Stimulated activated CD8-positive, alpha-beta memory T cell treated with anti-CD3 and anti-CD28 coated beads, Interleukin-4, amount 100 ng/mL, for 1 hour (primary cell): ENCODE measurements around the gene TM4SF18.
"Not testable (repeated sequence)": the region's sequence is repeated elsewhere in the genome, so short reads cannot be mapped to it uniquely, and the experiment has no call there.

Source experiments
- DNase-seq, 2 donors: peaks; one replicate each; pipeline ENCODE4 v3.0.0-alpha.2; 2020; ENCODE audit warnings: low read depth in 2 of 2, low spot score in 1 of 2

Gene TM4SF18, protein sequence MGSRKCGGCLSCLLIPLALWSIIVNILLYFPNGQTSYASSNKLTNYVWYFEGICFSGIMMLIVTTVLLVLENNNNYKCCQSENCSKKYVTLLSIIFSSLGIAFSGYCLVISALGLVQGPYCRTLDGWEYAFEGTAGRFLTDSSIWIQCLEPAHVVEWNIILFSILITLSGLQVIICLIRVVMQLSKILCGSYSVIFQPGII

DNA sequence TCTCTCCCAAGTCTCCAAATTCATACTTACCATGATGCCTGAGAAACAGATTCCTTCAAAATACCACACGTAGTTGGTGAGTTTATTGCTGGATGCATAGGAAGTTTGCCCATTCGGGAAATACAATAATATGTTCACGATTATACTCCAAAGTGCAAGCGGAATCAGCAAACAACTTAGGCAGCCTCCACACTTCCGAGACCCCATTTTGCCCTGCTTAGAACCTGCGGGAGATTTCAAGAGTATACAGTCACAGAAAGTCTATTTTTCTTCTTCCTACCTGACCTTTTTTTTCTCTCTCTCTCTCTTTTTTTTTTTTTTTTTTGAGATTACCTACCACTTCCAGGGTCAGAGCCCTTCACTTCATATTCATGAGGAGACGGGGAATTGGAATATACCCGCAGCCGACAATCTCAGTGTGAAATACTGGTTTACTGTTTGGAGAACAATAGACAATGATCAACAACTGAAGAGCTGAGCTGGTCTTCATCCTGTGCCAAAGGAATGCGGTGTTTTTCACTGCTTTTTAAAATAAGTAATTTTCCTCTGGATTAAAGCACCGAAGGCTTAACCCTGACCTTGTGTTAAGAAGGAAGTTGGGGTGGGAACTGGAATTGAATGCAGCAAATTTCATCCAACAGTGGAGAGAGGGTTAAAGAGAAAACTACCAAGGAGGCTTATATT is at the start of gene TM4SF18:
Gene TM4SF18 (minus strand): TSS at position 461 of the 684 bp plus-strand sequence. CDS start 254 bp downstream, at position 207.
- DNase-seq: no peak

DNA sequence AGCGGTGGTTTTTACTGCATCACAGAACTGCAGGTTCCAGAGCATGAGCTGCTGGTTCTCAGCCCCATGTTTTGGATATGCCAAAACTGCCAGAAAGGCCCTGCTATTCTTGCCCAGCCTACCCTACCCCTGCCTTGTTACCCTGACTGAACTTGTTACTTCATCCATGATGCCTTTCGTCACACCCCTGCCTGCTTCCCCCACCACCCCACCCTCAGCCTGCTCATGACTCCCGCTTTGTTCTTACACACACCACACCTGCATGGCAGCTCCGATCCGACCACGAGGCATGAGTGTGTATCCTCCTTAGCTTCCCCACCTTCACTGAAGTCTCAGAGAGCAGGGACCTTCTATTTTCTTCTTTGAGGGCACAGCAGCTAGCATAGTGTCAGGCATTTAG is 49.1 kb upstream of the TM4SF18 start:
- no peak for DNase-seq

GRCh38 chr3:149382101-149382467 is 48.6 kb upstream of the TM4SF18 start:
- no peak for DNase-seq

DNA sequence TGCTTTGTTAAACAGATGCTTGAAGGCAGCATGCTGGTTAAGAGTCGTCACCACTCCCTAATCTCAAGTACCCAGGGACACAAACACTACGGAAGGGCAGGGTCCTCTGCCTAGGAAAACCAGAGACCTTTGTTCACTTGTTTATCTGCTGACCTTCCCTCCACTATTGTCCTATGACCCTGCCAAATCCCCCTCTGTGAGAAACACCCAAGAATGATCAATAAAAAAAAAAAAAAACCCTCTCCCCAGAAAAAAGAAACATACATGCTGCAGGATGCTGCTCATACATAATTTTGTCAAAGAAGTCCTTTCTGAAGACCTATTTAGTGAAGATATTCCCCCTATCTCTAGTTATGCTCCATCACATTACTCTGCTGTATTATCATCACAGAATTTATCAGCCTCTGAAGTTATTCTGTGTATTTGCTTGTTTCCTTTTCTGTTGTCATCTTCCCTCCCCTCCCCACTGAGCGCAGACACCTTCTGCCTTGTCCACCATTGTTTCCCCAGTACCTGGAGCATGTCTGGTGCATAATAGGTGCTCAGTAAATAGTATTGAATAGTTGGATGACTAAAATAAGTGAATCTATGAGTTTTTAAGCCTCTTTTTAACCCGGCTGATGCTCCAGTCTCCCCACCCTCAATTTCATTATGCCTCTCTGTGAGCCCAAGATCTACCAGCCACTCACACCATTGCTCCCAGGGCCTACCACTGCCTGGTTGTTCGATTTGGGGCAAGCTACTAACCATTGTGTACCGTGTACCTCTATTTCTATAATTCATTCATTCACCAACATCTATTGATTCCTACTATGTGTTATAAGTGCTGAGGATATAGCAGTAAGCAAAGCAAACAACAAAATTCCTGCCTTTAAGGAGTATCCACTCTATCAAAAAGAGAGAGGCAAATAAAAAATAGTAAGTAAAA is 48.0 kb upstream of the TM4SF18 start:
- DNase-seq: no peak

DNA sequence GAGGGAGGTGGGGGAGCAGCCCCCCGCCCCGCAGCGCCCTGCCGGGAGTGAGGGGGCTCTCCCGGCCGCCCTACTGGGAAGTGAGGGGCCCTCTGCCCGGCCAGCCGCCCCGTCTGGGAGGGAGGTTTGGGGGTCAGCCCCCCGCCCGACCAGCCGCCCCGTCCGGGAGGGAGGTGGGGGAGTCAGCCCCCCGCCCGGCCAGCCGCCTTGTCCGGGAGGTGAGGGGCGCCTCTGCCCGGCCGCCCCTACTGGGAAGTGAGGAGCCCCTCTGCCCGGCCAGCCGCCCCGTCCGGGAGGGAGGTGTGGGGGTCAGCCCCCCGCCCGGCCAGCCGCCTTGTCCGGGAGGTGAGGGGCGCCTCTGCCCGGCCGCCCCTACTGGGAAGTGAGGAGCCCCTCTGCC is 46.8 kb upstream of the TM4SF18 start:
- not testable (repeated sequence) for DNase-seq

GRCh38 chr3:149378478-149379309 is 45.3 kb upstream of the TM4SF18 start:
- DNase-seq: no peak

- no peak for DNase-seq
Observed at GRCh38 chr3:149377408-149378364, 44.2 kb upstream of the TM4SF18 start, which contains the start of gene TM4SF1. Gene TM4SF1 (minus strand): TSS chr3:149377649. CDS start chr3:149377547, 102 bp downstream.

- no peak for DNase-seq
Observed at GRCh38 chr3:149376718-149377407, 43.4 kb upstream of the TM4SF18 start.

- DNase-seq: no peak
Observed at GRCh38 chr3:149375501-149376196, 42.2 kb upstream of the TM4SF18 start.

DNA sequence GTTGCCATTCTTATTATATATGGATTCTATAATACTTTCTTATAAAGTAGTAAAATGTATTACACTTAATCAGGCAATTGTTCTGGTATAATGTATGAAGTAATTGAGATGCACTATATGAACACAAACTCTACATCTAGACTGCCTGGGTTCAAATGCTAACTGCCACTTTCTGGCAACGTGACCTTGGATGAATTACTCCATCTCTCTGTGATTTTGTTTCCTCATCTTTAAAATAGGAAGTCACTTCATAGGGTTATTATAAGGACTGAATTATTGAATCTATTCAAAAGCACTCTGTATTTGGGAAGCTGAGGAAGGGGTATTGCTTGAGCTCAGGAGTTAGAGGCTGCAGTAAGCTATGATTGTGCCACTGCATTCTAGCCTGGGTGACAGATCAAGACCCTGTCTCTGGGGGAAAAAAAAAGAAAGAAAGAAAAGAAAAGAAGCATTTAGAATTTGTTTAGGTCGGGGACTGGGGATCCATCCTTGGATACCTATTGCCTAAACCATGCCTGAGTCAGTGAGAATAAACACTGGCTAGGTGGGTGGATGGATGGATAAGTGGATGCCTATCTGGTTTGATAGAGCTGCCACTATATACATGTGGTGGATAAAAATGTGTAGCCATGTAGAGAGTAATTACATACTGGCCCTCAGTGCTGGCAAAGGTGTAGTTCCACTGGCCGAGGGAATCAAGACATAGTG is 41.5 kb upstream of the TM4SF18 start:
- DNase-seq: no peak

DNA sequence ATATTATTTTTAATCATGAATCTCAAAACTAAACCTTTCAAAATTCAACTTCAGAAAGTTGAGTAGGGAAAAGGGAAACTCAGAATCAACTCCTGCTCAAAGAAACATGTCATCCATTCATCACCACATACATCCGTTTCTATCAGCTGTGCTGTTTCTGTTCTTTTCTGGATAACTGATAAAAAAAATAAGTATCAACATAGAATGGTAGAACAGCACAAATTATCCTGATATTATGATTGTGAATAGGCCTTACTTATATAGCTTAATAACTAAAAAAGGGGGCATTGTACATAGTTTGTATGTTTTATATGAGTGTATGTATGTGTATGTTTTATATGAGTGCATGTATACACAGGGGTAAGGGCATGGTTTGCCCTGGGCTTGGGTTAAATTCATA is 41.0 kb upstream of the TM4SF18 start:
- no peak for DNase-seq

DNA sequence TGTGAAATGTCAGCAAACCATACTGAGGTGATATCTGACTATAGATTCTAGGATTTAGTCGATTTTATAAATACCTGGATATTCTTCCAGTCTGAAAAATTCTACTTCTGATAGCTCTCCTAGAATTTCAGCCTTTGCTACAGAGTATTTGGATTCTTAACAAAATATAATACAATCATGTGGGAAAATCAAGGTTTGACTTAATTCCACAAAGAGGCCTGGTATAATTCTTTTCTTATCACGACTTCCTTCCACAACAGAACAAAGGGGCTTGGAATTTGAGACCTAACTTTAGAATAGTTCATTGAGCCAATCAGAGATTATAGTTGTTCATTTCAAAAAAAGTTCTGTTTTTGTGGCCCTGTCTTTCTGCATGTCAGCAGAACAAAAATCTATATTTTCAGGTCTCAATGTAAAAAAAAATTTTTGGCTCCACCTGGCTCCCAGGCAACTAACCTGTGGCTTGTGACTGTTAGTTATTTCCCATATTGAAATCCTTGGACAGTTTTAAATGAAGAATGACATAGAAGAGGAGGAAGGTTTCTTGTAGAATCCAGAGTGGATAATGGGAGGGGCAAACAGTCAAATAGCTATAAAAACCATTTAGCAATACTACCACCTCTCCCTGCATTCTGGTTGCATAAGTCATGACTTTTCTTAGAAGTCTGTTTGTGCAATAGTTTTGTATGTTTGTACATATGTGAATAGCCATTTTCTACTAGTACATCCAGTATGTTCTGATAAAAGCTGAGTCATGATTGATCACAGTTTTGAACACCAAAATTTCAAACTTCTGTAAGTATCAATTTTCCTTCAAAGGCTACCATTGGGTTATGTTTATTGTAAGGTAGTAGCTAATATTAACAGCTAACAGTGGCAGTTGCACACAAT is 40.0 kb upstream of the TM4SF18 start:
- no peak for DNase-seq

DNA sequence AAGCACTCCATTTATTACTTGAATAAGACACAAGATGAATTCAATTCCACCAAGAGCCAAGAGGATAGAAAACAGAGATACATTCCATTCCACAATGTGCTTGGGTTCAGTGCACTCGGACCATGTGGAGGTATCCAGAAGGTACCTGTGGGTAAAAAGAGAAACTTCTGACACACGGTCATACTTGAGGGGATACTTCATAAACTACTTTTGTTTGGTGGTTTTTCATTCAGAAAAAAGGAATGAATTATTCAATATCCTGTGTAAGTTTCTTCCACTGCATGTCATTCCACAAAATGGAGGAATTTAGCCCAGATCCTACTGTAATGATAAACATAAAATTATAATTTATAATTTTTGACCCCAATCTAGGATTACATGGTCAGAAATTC is 38.3 kb upstream of the TM4SF18 start:
- no peak for DNase-seq

DNA sequence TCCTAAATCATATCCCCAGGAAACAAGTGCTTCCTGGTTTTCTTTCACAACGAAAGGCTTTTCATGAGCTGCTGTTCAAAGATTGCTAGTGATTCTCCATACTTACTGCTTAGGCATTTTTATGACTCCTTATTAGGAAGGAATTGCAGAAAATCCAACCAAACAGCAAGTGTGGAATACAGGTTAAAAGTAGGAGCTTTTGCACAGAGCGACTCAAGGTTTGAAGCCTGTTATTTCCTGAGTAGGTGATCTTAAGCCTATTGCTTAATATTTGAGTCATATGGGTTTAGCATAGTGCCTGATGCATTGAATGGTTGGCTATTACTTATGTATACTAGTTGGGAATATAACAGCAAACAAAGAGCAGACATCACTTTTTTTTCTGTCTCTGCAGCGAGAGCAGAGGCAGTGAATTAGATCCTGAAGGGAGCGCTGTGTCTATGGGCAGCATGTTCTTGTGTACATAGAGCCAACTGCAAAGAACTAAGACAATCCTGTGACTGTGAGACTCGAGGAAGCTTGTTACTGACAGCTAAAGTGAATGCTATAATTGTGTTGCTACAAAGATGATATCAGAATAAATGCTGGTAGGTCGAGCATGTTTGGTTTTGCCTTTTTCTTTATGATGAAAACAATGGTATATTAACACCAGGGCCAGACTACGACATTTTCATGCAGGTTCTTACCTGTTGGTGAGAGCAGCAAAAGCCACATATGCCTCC is 37.7 kb upstream of the TM4SF18 start:
- DNase-seq: no peak

DNA sequence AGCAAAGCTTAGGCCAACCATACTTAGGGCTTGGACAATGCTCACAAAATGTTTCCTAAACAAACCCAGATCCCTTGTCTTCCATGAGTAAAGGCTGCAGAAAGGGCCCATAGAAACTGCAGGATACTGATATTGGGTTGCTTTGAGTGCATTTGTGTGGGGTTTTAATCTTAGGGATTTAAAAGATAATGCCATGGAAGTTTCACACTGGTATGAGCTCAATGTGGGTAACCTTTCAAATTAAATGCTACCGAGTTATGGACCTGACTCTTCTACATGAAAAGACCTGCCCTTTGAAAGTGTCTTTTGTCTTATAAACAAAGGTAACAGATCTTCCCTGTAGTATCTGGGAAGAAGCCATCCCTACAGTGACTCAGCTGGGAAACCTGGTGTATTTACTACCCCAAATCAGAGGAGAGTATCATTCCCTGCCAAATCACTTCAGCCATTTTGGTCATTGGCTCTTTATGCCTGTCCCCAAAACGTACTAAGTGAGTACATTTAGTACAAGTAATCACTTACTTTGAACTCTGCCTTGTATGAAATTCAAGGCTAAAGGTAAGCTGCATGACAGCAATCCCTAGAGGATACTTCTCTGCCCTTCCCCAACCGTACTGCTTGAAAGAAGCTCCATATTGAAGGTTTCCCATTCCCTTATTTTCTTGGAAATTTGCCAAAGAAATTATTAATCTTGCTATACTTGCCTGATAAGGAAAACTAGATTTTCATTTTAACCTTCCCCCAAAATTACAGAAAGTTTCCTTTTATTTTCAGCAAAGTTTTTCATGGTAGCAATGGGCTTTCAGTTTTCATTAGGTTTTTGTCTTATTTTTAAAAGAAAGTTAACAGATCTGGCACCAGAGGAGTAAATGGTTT is 36.8 kb upstream of the TM4SF18 start:
- no peak for DNase-seq
